ENCODE measurements around the gene TSC2. TPM values are rescaled to one million over a fixed set of nuclear protein-coding genes. Genes with fewer than 3 reads are reported as not detected.
A peak's percentile ranks its signal among the peaks of the same experiment; 100 is the strongest.

The TSC2 gene
- total RNA-seq, 1 donor from 2014 or later: 63.6 TPM

GRCh38 chr16:2043667-2044451 lies 3.9 kb upstream of the TSC2 start:
- DNase-seq (ENCODE audit: low read depth): no peak

- DNase-seq (ENCODE audit: low read depth): no peak
Measured at GRCh38 chr16:2044541-2044940, 3.2 kb upstream of the TSC2 start.

- DNase-seq (ENCODE audit: low read depth): no peak
Measured at GRCh38 chr16:2045965-2046892, 1.6 kb upstream of the TSC2 start.

- no peak for DNase-seq (ENCODE audit: low read depth)
Measured at GRCh38 chr16:2046893-2047329, 874 bp upstream of the TSC2 start.

- DNase-seq (ENCODE audit: low read depth): no peak
Measured at GRCh38 chr16:2048116-2048543, 345 bp downstream of the TSC2 start.

GRCh38 chr16:2053211-2053610 lies 5.4 kb downstream of the TSC2 start:
- DNase-seq (ENCODE audit: low read depth): no peak

GRCh38 chr16:2053897-2054296 lies 6.1 kb downstream of the TSC2 start:
- no peak for DNase-seq (ENCODE audit: low read depth)

- DNase-seq (ENCODE audit: low read depth): no peak
Measured at GRCh38 chr16:2054543-2055245, 6.9 kb downstream of the TSC2 start.

- no peak for DNase-seq (ENCODE audit: low read depth)
Measured at GRCh38 chr16:2056077-2056476, 8.3 kb downstream of the TSC2 start.

GRCh38 chr16:2056681-2057407 lies 9.1 kb downstream of the TSC2 start:
- no peak for DNase-seq (ENCODE audit: low read depth)

- DNase-seq (ENCODE audit: low read depth): no peak
Measured at GRCh38 chr16:2057438-2057837, 9.7 kb downstream of the TSC2 start.

GRCh38 chr16:2058420-2058819 lies 10.6 kb downstream of the TSC2 start:
- DNase-seq (ENCODE audit: low read depth): no peak

GRCh38 chr16:2058872-2059271 lies 11.1 kb downstream of the TSC2 start:
- peak; percentile 49 for DNase-seq (ENCODE audit: low read depth)

- DNase-seq (ENCODE audit: low read depth): no peak
Measured at GRCh38 chr16:2060346-2060745, 12.6 kb downstream of the TSC2 start.

- DNase-seq (ENCODE audit: low read depth): no peak
Measured at GRCh38 chr16:2061023-2061422, 13.2 kb downstream of the TSC2 start.

GRCh38 chr16:2061526-2061925 lies 13.7 kb downstream of the TSC2 start:
- no peak for DNase-seq (ENCODE audit: low read depth)

GRCh38 chr16:2062801-2063200 lies 15.0 kb downstream of the TSC2 start:
- DNase-seq (ENCODE audit: low read depth): no peak

- DNase-seq (ENCODE audit: low read depth): no peak
Measured at GRCh38 chr16:2063861-2064260, 16.1 kb downstream of the TSC2 start.

GRCh38 chr16:2064368-2064945 lies 16.7 kb downstream of the TSC2 start:
- no peak for DNase-seq (ENCODE audit: low read depth)

- DNase-seq (ENCODE audit: low read depth): no peak
Measured at GRCh38 chr16:2066139-2066538, 18.4 kb downstream of the TSC2 start.
